Tibial artery (tissue), 4 donors: ENCODE results near the gene C2CD2L.

Experiments used
- DNase-seq, 2 donors: peaks; one replicate each; pipeline ENCODE4 v3.0.0-alpha.2; 2019
- H3K27ac ChIP-seq, 2 donors: fragments of 200-600 bp; sonication (generic) in 1 of 2; 1 replicate in 1 of 2; 2 replicates in 1 of 2; pipeline ENCODE4 v1.5.1; 2018 to 2019; ENCODE audit warnings: mild to moderate bottlenecking in 1 of 2
- H3K27me3 ChIP-seq, 2 donors: fragments of 200-600 bp; sonication (generic) in 1 of 2; one replicate each; pipeline versions ENCODE4 v1.5.1 to v1.6.0; 2016 to 2019
- H3K36me3 ChIP-seq, 3 donors: fragments of 200-600 bp; sonication (generic) in 2 of 3; one replicate each; pipeline ENCODE4 v1.5.1; 2016 to 2019; ENCODE audit warnings: mild to moderate bottlenecking in 2 of 3
- H3K4me1 ChIP-seq, 4 donors: fragments of 200-600 bp; sonication (generic) in 2 of 4; 1 replicate in 3 of 4; 2 replicates in 1 of 4; pipeline ENCODE4 v1.5.1; 2016 to 2019
- H3K4me3 ChIP-seq, 2 donors: fragments of 200-600 bp; sonication (generic) in 1 of 2; 1 replicate in 1 of 2; 2 replicates in 1 of 2; pipeline ENCODE4 v1.5.1; 2018 to 2019; ENCODE audit warnings: mild to moderate bottlenecking in 2 of 2
- H3K9me3 ChIP-seq, 3 donors: fragments of 200-600 bp; sonication (generic) in 1 of 3; one replicate each; pipeline ENCODE4 v1.5.1; 2016 to 2019
- CTCF ChIP-seq, 2 experiments: fragments of 200-600 bp in 1 of 2; fragments of 450-650 bp in 1 of 2; IDR thresholded peaks; one replicate each; pipeline ENCODE4 v1.5.1; 2017 to 2019; ENCODE audit warnings: antibody characterized with exemption in 2 of 2, mild to moderate bottlenecking in 1 of 2, moderate library complexity in 1 of 2
- intact Hi-C: fragments of 100-400 bp; cut with DNase I; formaldehyde crosslinking; loops from one replicate; pipeline ENCODE4 v1.15.0; 2023; ENCODE audit warnings: low total_unique reads

Gene C2CD2L

GRCh38 chr11:119144825-119145486 is 37.8 kb downstream of the C2CD2L start:
- no peaks in the 10 kb centered on the region for H3K9me3 ChIP-seq
- H3K4me1 ChIP-seq: peaks cover 0 to 23% (median 14%) of the 10 kb centered on the region in 4 donors
- H3K36me3 ChIP-seq: no peaks in the 10 kb centered on the region
- H3K4me3 ChIP-seq: no peak overlapping the region
- no peak overlapping the region for H3K27ac ChIP-seq
- TF ChIP-seq CTCF (IDR thresholded peaks at IDR 0.05): peak; percentile 60 to 71
- intact Hi-C loops: loop anchor here (10.0 kb wide), 1 partner anchor 50 kb away; no protein-coding TSS in a partner anchor
- DNase-seq: peak in 1 of 2 donors; percentile 69
- peaks cover 0 to 50% of the 10 kb centered on the region in 2 donors for H3K27me3 ChIP-seq

GRCh38 chr11:119145551-119145950 is 38.4 kb downstream of the C2CD2L start:
- H3K9me3 ChIP-seq: no peaks in the 10 kb centered on the region
- H3K36me3 ChIP-seq: no peaks in the 10 kb centered on the region
- intact Hi-C loops: loop anchor here (10.0 kb wide), 1 partner anchor 49 kb away; no protein-coding TSS in a partner anchor
- H3K4me3 ChIP-seq: no peak overlapping the region
- peaks cover 0 to 52% of the 10 kb centered on the region in 2 donors for H3K27me3 ChIP-seq
- TF ChIP-seq CTCF (IDR thresholded peaks at IDR 0.05): no peak
- DNase-seq: no peak
- H3K4me1 ChIP-seq: peaks cover 0 to 23% (median 14%) of the 10 kb centered on the region in 4 donors
- no peak overlapping the region for H3K27ac ChIP-seq

- DNase-seq: no peak
- H3K4me1 ChIP-seq: peaks cover 0 to 23% (median 14%) of the 10 kb centered on the region in 4 donors
- no peak for TF ChIP-seq CTCF (IDR thresholded peaks at IDR 0.05)
- intact Hi-C loops: loop anchor here (10.0 kb wide), 1 partner anchor 47 kb away; no protein-coding TSS in a partner anchor
- H3K36me3 ChIP-seq: no peaks in the 10 kb centered on the region
- no peak overlapping the region for H3K4me3 ChIP-seq
- no peaks in the 10 kb centered on the region for H3K9me3 ChIP-seq
- H3K27ac ChIP-seq: no peak overlapping the region
- H3K27me3 ChIP-seq: peaks cover 0 to 45% of the 10 kb centered on the region in 2 donors
These were observed 40.6 kb downstream of the C2CD2L start for GRCh38 chr11:119147604-119148333.

- intact Hi-C loops: loop anchor here (10.0 kb wide), 1 partner anchor 46 kb away; no protein-coding TSS in a partner anchor
- DNase-seq: no peak
These were observed 41.5 kb downstream of the C2CD2L start for GRCh38 chr11:119148720-119149017.

More at GRCh38 chr11:119148720-119149017, 41.5 kb downstream of the C2CD2L start:
- Histone ChIP-seq H3K36me3 (no peaks in the 10 kb centered on the region), H3K27ac (no peak overlapping the region), H3K4me1 (peaks cover 0 to 23% (median 14%) of the 10 kb centered on the region in 4 donors), H3K4me3 (peak overlapping the region; percentile 52 to 64), H3K9me3 (no peaks in the 10 kb centered on the region), H3K27me3 (peaks cover 0 to 45% of the 10 kb centered on the region in 2 donors)
- no peak for TF ChIP-seq CTCF (IDR thresholded peaks at IDR 0.05)
